AG20443 (cell line): Measurements from ENCODE around the gene KIAA0825.

Source experiments
- DNase-seq: peaks from one replicate; pipeline ENCODE4 v3.0.0; 2012; ENCODE audit warnings: low spot score, mixed read lengths

Gene KIAA0825

GRCh38 chr5:94505327-94506068 lies 112.9 kb downstream of the KIAA0825 start:
- DNase-seq, result peak; percentile 28

DNA sequence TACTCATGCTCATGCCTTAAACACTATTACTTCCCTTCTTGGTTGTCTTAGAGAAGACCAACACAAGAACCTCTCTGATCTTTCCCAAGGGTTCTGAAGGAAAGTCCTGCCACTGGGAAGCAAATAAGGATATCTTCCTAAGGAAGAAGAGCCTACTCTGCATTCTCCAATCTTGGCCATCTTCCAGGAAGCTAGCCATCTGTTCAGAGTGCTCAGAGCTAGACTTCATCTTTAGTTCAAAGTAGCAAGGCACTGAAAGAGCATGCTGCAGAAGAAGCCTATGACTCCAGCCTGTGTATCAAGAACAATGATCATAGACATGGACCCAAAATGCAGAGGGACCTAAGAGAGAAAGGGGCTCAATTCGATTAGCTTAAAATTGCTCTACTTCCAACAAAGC lies 114.7 kb downstream of the KIAA0825 start:
- no peak for DNase-seq

DNA sequence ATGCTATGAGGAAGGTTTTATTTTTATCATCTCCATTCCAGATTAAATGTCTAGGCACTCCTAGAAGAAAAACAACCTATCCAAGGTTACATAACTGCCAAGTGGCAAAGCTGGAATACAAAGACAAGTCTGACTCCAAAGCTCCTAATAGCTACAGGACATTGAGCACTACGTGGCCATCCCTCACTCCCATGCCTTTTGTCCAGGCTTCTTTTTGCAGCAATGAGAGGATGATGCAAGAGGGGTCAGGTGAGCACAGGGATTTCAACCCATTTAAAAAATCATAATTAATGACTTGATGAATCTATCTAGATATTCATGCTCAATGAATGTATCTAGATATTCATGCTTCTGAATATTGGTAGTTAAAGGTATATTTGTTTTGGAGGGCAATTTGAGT lies 117.0 kb downstream of the KIAA0825 start:
- DNase-seq, result no peak

GRCh38 chr5:94499806-94500205 lies 118.6 kb downstream of the KIAA0825 start:
- no peak for DNase-seq

GRCh38 chr5:94498199-94498598 lies 120.2 kb downstream of the KIAA0825 start:
- DNase-seq, result no peak

DNA sequence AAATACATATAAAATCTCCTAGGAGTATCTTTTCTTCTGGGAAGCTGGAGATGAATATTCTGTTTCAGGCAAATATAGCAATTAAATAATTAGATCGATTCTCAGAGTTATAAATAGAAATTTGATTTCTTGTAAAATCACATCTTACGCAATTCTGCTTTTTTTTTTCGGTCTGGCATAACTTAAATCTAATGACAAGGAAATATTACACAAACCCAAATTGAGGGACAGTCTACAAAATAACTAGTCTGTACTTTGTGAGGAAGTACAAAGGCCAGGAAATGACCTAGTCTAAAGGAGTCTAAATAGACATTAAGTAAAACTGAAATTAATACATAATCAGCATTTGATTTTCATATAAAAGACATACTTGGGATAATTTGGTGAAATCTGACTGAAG lies 133.3 kb downstream of the KIAA0825 start:
- no peak for DNase-seq

DNA sequence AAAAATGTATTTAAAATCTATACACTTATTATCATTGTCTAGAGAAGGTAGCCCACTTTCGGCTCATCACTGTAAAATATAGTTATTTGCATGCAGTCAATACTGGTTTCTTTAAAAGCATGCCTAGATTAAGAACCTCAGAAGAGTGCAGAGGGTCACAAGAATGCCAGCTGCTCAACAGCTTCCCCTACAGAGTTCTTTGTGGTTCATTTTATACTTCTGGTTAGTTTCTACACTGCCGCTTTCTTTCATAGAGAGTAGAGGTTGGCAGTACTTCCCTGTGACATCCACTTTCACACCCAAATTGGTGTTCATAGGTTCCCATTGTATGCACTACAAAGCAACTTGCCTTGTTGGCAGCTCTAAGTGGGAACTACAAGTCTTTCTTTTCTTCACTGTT lies 137.3 kb downstream of the KIAA0825 start:
- no peak for DNase-seq

- no peak for DNase-seq
Measured at GRCh38 chr5:94480486-94480885, 137.9 kb downstream of the KIAA0825 start.

DNA sequence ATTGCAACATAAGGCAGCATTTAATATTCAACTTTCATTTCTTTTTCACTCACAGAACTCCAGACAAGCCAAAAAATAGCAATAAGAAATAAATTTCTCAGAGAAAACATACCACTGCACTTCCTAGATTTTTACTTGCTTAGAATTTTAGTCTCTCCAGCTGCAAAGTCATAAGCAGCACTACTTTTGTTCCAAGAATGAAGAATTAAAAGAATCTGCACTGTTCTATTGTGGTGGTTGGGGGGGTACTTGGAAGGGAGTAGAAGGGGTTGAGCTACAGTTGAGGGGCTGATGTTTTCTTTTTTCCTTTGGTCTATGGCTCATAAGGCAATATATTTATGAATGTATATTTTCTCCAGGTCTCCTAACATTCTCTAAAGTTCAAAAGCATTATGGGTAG lies 144.5 kb downstream of the KIAA0825 start:
- DNase-seq, result peak; percentile 7

DNA sequence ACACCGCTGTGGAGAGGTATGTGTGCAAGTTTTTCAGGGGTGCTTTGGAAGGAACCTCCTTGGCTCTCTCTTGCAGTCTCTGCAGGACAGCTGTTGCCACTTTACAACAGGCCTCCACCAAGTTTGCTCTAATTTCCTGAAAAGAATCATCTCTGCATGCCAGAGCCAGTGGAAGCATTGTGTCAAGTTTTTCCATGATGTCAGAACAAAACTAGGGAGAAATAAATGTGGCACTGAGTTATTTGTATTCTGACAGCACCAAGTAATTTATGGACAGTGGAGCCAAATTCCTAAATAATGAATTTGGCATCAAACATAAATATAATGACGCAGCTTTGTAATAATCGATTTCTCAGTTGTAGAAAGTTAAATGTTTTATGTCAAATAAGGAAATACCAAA lies 146.9 kb downstream of the KIAA0825 start:
- peak; percentile 55 for DNase-seq

GRCh38 chr5:94470802-94471201 lies 147.6 kb downstream of the KIAA0825 start:
- no peak for DNase-seq

GRCh38 chr5:94469894-94470329 lies 148.5 kb downstream of the KIAA0825 start:
- peak; percentile 29 for DNase-seq

- no peak for DNase-seq
Measured at GRCh38 chr5:94467954-94468930, 150.2 kb downstream of the KIAA0825 start.

DNA sequence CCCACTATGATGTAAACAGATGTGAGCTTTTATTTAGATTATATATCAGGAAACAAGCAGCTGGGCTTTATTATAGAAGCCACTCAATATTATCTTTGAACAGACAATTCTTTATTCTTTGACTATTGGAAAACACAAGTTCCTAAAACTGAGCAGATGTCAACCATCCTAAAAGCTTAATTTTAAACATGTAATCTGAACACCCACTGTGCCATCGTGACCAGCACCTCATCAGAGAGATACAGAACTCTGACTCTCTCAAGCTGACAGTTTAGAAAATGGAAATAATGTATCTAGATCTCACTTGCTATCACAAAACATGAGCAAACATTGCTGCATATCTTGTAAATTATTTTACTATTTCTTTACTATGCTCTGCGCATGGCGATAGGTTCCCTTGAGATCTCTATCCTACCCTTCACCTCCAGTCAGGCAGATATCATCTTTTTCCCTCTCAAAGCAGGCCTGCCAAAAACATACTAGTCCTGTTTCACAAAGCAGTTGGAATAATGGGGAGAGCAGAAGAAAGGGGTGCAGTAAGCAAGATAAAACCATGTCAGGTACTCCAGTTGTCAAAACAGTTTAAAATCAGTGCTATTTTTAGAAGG lies 151.0 kb downstream of the KIAA0825 start:
- no peak for DNase-seq

DNA sequence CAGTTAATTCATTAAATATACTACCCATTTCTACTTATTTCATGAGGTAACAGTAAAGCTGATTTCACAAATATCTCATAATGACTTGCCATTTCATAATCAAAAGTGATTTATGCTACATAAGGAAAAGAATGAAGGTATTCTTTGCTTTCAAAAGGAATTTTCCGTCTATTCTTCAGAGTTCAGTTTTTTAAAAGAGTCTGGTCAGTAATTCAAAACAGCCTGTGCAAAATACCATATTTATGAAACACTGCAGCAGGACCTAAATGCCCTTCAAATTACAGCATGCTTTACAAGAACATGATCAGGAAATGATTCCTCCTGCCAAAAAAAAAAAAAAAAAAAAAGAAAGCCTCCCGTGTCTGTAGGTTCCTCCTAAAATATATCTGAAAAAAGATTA lies 154.7 kb downstream of the KIAA0825 start:
- peak; percentile 48 for DNase-seq

- DNase-seq, result no peak
Measured at GRCh38 chr5:94461131-94461530, 157.3 kb downstream of the KIAA0825 start.

DNA sequence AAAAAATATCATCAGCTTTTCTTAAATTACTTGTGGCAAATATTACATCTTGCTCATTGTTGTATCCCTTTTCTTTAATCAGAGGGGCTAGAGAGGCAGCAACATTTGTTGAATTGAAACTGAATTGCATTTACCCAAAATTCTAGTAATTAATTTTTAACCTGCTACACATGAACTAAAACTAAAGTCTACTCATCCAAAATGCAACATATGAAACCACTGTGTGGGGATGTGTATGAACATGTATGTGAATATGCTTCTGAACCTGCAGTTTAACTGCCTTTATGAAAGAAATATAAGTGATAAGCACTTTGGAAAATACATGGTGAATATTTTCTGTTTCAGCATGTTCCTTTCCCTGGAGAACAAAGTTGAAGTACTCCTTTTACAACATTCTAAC lies 158.5 kb downstream of the KIAA0825 start:
- DNase-seq, result no peak

DNA sequence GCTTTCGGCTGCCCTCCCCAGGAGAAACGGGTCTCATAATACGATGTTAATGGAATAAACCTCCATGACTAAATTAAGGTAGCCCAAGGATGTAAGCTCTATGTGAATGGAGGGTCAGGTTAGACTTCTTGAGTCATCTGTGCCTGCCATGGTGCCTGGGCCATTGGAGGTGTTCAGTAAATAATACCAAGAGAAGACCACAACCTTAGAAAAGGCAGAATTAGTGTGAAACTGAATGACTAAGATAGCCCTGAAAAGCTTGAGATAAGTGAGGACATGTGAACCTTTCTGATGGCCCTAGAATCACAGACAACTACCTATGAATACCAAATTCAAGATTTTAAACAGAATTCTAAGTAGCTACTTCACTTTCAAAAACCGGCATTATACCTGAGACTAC lies 160.6 kb downstream of the KIAA0825 start:
- DNase-seq, result no peak

DNA sequence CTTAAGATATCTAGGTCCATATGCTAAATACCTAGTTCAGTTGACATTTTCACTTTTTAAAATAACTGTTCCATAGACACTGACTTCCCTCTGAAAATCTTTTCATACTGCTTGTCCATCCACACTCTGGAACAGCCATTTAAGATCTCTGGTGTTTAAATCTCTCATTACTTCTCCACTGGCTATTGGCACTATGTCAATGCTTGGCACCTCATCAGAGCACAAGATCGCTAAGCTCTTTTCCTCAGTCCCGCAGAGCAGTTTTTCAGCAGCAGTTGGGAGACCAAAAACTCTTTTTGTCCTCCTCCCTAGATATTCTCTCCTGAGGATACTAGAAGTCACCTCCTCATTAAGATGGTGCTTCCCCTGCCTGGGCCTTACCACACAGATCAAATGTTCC lies 172.7 kb downstream of the KIAA0825 start:
- no peak for DNase-seq

DNA sequence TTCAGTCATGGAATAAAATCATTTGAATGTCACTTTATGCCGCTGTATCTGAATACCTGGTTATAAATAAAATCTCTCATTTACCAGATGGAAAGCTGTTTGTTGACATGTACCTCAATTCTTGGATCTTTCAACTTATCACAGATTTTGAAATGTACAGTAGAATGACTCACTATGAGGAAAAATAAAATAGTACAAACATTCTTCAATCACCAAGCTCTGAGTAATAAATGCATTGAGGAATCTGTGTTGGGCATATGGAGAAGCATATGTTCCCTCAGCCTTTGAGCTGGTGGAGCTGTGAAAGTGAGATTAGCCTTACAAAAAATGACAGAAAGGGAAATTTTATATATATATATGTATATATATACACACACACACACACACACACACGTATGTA lies 175.4 kb downstream of the KIAA0825 start:
- no peak for DNase-seq

- no peak for DNase-seq
Measured at GRCh38 chr5:94442076-94442475, 176.3 kb downstream of the KIAA0825 start.

DNA sequence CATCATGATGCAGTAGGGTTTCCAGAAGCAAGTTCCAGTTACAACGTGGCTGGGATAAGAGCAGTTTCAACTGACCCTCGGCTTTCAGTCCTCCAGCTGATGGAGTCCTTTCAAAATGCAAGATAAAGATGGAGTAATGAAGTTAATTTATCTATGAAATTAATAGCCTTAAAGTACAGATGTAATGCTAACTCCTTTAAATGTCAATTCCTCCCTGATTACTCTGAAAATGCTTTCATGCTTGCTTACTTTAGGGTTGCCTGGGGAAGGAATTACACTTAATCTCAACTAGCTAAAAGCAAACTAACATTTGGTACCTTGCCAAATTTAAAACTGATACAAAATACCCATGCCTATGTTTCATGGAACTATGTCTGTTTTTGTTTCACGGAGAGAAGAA lies 178.4 kb downstream of the KIAA0825 start:
- DNase-seq, result no peak
